ENCODE results near the gene SERPINE1.
A peak's percentile ranks its signal among the peaks of the same experiment; 100 is the strongest.
"Not testable (repeated sequence)": the region's sequence is repeated elsewhere in the genome, so short reads cannot be mapped to it uniquely, and the experiment has no call there.

Gene SERPINE1

GRCh38 chr7:101122933-101123702, 3.8 kb upstream of the SERPINE1 start:
- DNase-seq (ENCODE audit: low read depth in 2 of 2): no peak

DNA sequence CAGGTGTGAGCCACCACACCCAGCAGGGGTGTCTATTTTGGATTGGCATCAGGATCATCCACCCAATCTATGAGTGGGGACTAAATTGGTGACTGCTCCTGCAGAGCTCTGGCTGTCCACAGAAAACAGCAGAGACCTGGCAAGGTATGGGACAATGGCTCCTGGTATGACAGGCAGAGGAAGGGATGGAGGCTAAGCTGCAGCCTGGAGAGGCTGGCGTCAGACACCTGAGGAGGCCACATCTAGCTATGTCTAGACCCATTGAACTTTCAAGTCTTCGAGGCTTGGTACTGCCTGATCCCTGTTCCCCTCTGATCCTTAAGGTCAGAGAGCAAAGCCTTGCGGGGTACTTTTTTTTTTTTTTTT, 3.2 kb upstream of the SERPINE1 start:
- DNase-seq (ENCODE audit: low read depth in 2 of 2): no peak

DNA sequence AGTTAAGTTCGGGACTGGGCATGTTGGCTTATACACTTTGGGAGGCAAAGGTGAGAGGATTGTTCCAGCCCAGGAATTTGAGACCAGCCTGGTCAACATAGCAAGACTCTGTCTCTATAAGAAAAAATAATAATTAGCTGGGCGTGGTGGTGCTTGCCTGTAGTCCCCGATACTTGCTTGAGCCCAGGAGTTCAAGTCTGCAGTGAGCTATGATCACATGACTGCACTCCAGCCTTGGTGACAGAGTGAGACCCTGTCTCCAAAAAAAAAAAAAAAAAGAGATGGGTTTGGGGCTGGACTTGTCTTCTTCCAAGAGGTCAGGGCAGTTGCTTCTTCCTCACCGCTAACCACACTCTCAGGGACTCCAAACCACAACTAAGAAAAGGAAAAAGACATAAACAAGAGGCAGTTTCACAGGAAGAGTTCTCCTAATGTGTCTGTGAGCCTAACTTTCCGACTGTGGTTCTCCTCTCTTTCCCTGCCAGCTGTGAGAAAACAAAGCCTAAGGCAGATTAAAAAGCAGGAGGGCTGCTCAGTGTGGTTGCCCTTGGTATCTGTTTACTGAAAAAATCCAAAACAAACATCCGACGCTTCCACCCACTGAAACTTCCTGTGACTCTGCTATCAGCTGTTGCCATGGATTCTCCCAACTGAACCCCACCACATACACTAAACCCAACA, 2.4 kb upstream of the SERPINE1 start:
- no peak for DNase-seq (ENCODE audit: low read depth in 2 of 2)

DNA sequence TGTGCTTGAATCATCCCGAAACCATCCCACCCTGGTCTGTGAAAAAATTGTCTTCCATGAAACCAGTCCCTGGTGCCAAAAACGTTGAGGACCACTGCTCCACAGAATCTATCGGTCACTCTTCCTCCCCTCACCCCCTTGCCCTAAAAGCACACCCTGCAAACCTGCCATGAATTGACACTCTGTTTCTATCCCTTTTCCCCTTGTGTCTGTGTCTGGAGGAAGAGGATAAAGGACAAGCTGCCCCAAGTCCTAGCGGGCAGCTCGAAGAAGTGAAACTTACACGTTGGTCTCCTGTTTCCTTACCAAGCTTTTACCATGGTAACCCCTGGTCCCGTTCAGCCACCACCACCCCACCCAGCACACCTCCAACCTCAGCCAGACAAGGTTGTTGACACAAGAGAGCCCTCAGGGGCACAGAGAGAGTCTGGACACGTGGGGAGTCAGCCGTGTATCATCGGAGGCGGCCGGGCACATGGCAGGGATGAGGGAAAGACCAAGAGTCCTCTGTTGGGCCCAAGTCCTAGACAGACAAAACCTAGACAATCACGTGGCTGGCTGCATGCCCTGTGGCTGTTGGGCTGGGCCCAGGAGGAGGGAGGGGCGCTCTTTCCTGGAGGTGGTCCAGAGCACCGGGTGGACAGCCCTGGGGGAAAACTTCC, 784 bp upstream of the SERPINE1 start:
- DNase-seq (ENCODE audit: low read depth in 2 of 2): no peak

DNA sequence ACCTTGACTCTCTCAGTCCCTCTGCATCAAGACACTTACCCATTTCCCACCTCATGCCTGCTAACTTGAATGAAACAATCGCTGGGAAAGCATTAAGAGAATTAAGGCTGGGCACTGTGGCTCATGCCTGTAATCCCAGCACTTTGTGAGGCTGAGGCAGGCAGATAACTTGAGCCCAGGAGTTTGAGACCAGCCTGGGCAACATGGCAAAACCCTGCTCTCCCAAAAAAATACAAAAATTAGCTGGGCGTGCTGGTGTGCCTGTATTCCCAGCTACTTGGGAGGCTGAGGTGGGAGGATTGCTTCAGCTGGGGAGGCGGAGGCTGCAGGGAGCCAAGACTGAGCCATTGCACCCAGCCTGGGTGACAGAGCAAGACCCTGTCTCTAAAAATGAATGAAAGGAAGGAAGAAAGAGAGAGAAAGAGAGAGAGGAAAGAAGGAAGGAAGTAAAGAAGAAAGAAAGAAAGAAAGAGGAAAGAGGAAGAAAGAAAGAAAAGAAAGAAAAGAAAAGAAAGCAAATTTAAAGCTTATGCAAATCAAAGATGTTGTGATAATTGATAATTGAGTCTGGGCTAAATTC, 646 bp downstream of the SERPINE1 start:
- DNase-seq (ENCODE audit: low read depth in 2 of 2): no peak

GRCh38 chr7:101128040-101128834, 1.3 kb downstream of the SERPINE1 start:
- DNase-seq (ENCODE audit: low read depth in 2 of 2): no peak

DNA sequence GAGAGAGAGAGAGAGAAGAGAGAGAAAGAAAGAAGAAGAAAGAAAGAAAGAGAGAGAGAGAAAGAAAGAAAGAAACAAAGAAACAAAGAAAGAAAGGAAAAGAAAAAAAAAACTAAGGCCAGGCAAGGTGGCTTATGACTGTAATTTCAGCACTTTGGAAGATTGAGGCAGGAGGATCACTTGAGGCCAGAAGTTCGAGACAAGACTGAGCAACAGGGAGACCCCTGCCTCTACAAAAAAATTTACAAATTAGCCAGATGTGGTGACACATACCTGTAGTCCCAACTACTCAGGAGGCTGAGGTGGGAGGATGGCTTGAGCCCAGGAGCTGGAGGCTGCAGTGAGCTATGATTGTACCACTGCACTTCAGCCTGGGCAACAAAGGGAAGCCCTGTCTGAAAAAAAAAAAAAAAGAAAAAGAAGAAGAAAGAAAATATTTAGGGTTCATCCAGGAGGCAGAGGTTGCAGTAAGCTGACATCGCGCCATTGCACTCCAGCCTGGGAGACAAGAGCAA, 2.8 kb downstream of the SERPINE1 start:
- DNase-seq (ENCODE audit: low read depth in 2 of 2): no peak

GRCh38 chr7:101132626-101133600, 6.0 kb downstream of the SERPINE1 start:
- DNase-seq (ENCODE audit: low read depth in 2 of 2): not testable (repeated sequence)

DNA sequence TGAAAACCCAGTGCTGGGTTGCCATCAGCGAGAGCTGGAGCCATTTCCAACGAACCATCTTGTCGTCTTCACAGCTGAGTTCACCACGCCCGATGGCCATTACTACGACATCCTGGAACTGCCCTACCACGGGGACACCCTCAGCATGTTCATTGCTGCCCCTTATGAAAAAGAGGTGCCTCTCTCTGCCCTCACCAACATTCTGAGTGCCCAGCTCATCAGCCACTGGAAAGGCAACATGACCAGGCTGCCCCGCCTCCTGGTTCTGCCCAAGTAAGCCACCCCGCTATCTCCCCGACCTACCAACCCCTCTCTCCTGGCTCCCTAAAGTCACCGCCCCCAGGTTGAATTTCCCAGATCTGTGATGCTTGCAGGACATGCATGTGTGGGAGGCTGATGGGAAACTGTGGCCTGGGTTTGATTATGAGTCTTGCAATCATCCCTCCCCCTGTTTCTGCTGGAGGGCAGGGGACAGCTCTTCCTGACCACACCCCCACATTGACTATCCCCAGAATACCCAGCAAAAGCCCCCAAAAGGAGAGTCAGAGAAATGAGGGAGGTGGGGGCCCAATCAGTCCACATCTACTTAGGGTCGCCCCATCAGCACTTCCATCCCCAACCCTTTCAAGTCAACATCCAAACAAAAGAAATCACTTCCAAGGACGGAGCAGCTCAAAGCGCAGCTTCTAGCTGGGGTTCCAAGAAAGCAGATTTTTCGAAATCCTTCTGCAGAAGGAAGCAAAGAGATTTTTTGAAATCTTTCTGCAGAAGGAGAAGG, 6.9 kb downstream of the SERPINE1 start:
- no peak for DNase-seq (ENCODE audit: low read depth in 2 of 2)

- no peak for DNase-seq (ENCODE audit: low read depth in 2 of 2)
Observed at GRCh38 chr7:101134399-101134980, 7.6 kb downstream of the SERPINE1 start.

GRCh38 chr7:101137651-101138212, 10.8 kb downstream of the SERPINE1 start:
- no peak for DNase-seq (ENCODE audit: low read depth in 2 of 2)

DNA sequence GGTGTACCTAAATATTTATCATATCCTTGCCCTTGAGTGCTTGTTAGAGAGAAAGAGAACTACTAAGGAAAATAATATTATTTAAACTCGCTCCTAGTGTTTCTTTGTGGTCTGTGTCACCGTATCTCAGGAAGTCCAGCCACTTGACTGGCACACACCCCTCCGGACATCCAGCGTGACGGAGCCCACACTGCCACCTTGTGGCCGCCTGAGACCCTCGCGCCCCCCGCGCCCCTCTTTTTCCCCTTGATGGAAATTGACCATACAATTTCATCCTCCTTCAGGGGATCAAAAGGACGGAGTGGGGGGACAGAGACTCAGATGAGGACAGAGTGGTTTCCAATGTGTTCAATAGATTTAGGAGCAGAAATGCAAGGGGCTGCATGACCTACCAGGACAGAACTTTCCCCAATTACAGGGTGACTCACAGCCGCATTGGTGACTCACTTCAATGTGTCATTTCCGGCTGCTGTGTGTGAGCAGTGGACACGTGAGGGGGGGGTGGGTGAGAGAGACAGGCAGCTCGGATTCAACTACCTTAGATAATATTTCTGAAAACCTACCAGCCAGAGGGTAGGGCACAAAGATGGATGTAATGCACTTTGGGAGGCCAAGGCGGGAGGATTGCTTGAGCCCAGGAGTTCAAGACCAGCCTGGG, 11.4 kb downstream of the SERPINE1 start:
- peak; percentile 73 to 80 for DNase-seq (ENCODE audit: low read depth in 2 of 2)

- DNase-seq (ENCODE audit: low read depth in 2 of 2): no peak
Observed at GRCh38 chr7:101140339-101140699, 13.4 kb downstream of the SERPINE1 start.

GRCh38 chr7:101140746-101141382, 14.0 kb downstream of the SERPINE1 start:
- no peak for DNase-seq (ENCODE audit: low read depth in 2 of 2)

DNA sequence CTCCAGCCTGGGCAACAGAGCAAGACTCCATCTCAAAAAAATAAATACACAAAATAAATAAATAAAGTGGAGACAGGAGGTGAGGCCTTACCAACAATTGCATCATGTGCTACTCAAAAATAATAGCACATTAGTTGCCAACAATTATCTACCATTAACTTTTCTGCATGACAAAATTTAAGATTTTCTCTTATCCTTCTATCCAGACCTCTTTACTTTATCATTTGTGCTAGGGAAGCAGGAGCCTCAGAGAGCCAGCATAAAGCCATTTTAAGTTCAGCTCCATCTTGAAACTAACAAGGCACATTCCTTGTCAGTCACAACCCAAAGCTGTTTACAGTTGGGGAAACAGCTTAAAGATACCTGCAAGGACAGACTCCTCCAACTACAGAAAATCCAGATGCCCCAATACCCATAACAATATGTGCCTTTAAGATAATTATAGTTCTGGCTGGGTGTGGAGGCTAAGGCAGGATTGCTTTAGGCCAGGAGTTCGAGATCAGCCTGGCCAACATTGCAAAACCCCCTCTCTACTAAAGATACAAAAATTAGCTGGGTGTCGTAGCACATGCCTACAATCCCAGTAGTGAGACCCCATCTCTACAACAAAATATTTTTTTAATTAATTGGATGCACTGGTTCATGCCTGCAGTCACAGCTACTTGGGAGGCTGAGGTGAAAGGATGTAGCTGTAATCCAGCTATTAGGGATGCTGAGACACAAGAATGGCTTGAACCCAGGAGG, 25.2 kb downstream of the SERPINE1 start:
- DNase-seq (ENCODE audit: low read depth in 2 of 2): no peak

GRCh38 chr7:101153969-101154692, 27.2 kb downstream of the SERPINE1 start, which contains the start of gene AP1S1:
AP1S1 (plus strand) TSS chr7:101154476; CDS start chr7:101154515, 39 bp downstream.
- peak; percentile 94 for DNase-seq (ENCODE audit: low read depth in 2 of 2)
